Endothelial cell (in vitro differentiated cells): Measurements from ENCODE around the gene MYCBP2. TPM values are rescaled to one million over a fixed set of nuclear protein-coding genes. Genes with fewer than 3 reads are reported as not detected.

Experiments
- DNase-seq: peaks from one replicate; pipeline ENCODE4 v3.0.0; 2021; ENCODE audit warnings: low spot score
- H3K27ac Mint-ChIP-seq: one replicate; pipeline ENCODE4 v1.8.0; 2021; ENCODE audit warnings: mixed read lengths, inconsistent platforms; ENCODE audit not compliant: unreplicated experiment
- H3K27me3 Mint-ChIP-seq: one replicate; pipeline ENCODE4 v1.8.0; 2021; ENCODE audit warnings: mild to moderate bottlenecking, moderate library complexity, mixed read lengths, inconsistent platforms; ENCODE audit not compliant: unreplicated experiment
- H3K36me3 Mint-ChIP-seq: one replicate; pipeline ENCODE4 v1.8.0; 2021; ENCODE audit warnings: mild to moderate bottlenecking, low read depth, mixed read lengths, inconsistent platforms; ENCODE audit not compliant: unreplicated experiment
- H3K4me1 Mint-ChIP-seq: one replicate; pipeline ENCODE4 v1.8.0; 2021; ENCODE audit warnings: mild to moderate bottlenecking, mixed read lengths, inconsistent platforms; ENCODE audit not compliant: unreplicated experiment
- H3K4me3 Mint-ChIP-seq: one replicate; pipeline ENCODE4 v1.8.0; 2021; ENCODE audit warnings: mild to moderate bottlenecking, mixed read lengths, inconsistent platforms; ENCODE audit not compliant: unreplicated experiment
- H3K9me3 Mint-ChIP-seq: one replicate; pipeline ENCODE4 v1.8.0; 2021; ENCODE audit warnings: mixed read lengths, inconsistent platforms; ENCODE audit not compliant: unreplicated experiment
- total RNA-seq: library from RNA; stranded (reverse); fragmentation: NEBNext Ultra II Directional; extraction: Animal tissue kit (Norgen Biotek cat#: 25700); gene quantifications from one replicate; pipeline ENCODE4 v1.2.1, GENCODE V29; 2021; ENCODE audit not compliant: unreplicated experiment
- TF ChIP-seq, protein P1 (sequence below): fragments of 200-600 bp; sonication (generic); IDR thresholded peaks from one replicate; pipeline ENCODE4 v1.5.0; 2021; ENCODE audit warnings: antibody characterized with exemption; ENCODE audit not compliant: unreplicated experiment

Gene MYCBP2
- total RNA-seq, 1 donor from 2014 or later, result 94.7 TPM

GRCh38 chr13:77372275-77372674 is 45.4 kb upstream of the MYCBP2 start:
- no peak for DNase-seq
- H3K27ac Mint-ChIP-seq, result no peak overlapping the region
- TF ChIP-seq, protein P1, sequence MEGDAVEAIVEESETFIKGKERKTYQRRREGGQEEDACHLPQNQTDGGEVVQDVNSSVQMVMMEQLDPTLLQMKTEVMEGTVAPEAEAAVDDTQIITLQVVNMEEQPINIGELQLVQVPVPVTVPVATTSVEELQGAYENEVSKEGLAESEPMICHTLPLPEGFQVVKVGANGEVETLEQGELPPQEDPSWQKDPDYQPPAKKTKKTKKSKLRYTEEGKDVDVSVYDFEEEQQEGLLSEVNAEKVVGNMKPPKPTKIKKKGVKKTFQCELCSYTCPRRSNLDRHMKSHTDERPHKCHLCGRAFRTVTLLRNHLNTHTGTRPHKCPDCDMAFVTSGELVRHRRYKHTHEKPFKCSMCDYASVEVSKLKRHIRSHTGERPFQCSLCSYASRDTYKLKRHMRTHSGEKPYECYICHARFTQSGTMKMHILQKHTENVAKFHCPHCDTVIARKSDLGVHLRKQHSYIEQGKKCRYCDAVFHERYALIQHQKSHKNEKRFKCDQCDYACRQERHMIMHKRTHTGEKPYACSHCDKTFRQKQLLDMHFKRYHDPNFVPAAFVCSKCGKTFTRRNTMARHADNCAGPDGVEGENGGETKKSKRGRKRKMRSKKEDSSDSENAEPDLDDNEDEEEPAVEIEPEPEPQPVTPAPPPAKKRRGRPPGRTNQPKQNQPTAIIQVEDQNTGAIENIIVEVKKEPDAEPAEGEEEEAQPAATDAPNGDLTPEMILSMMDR, result no peak
- no peaks in the 10 kb centered on the region for H3K4me1 Mint-ChIP-seq
- H3K4me3 Mint-ChIP-seq, result no peak overlapping the region
- no peaks in the 10 kb centered on the region for H3K36me3 Mint-ChIP-seq
- H3K9me3 Mint-ChIP-seq, result no peaks in the 10 kb centered on the region
- H3K27me3 Mint-ChIP-seq, result no peaks in the 10 kb centered on the region

DNA sequence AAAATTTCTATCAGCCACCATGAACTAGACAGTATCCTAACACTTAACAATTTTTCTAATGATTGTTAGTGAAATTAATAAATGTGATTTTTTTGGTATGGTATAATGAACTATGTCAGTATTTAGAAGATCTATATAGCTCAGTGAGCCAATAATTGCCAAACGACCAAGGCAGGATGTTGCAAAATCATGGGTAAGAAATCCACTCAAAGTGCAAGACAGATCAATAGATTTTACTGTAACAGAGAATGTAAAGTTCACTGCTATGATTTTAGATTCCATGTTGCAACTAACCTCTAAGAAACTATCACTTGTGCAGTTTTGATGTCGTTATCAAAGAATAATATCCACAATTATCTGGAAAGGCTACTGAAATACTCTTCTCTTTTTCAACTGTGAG is 44.0 kb upstream of the MYCBP2 start:
- TF ChIP-seq, protein P1, result no peak
- no peaks in the 10 kb centered on the region for H3K27me3 Mint-ChIP-seq
- H3K4me1 Mint-ChIP-seq, result no peaks in the 10 kb centered on the region
- H3K36me3 Mint-ChIP-seq, result no peaks in the 10 kb centered on the region
- H3K4me3 Mint-ChIP-seq, result no peak overlapping the region
- no peak overlapping the region for H3K27ac Mint-ChIP-seq
- no peaks in the 10 kb centered on the region for H3K9me3 Mint-ChIP-seq
- no peak for DNase-seq

DNA sequence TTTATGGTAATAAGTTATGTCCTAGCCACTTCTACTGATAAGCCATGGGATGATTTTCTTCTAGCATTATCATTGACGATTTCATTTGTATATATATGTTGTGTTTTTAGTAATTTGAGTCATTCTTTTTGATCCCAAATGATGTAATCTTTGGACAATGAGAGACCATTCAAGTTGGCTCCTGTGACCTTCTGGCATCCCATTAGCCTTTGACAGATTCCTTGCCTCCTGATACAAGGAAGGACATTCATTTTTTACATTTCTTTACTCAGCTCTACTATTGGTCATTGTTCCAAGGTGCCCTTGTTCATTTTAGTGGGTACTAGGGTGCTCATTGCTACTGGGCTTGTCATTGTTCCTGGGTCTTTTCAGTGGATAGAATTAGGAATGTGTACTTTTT is 35.3 kb upstream of the MYCBP2 start:
- H3K9me3 Mint-ChIP-seq, result no peaks in the 10 kb centered on the region
- no peaks in the 10 kb centered on the region for H3K36me3 Mint-ChIP-seq
- TF ChIP-seq, protein P1, result no peak
- H3K27me3 Mint-ChIP-seq, result no peaks in the 10 kb centered on the region
- DNase-seq, result no peak
- no peaks in the 10 kb centered on the region for H3K4me1 Mint-ChIP-seq
- H3K27ac Mint-ChIP-seq, result no peak overlapping the region
- no peak overlapping the region for H3K4me3 Mint-ChIP-seq

DNA sequence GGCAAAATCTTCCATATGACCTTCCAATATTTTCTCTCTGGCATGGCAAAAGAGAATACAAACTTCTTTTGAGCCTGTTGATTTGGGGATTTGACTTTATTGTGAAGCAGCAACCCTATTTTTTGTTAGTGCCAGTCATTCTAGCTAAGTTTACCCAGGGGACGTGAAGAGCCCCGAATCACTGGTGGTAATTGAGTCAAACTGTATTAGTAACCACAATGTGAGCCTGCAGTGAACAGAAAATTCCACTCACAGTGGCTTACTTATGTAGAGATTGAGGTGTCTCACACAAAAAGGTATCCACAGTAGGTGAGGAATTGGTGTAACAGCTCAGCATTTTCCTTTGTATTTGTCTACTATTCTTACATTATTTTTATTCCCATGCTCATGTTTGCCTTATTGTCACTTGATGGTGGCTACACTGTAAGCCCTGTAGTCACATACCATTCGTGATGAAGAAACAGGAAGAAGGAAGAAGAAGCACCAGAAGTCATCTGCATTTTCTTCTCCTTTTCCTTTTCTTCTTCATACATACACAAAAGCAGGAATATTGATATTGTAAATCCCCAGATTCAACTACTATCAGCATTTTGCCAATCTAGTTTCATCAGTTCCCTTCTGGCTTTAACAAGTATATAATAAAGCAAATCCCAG is 33.3 kb upstream of the MYCBP2 start:
- H3K27ac Mint-ChIP-seq, result no peak overlapping the region
- no peaks in the 10 kb centered on the region for H3K4me1 Mint-ChIP-seq
- DNase-seq, result no peak
- H3K36me3 Mint-ChIP-seq, result no peaks in the 10 kb centered on the region
- H3K4me3 Mint-ChIP-seq, result no peak overlapping the region
- H3K27me3 Mint-ChIP-seq, result no peaks in the 10 kb centered on the region
- TF ChIP-seq, protein P1, result no peak
- H3K9me3 Mint-ChIP-seq, result no peaks in the 10 kb centered on the region

DNA sequence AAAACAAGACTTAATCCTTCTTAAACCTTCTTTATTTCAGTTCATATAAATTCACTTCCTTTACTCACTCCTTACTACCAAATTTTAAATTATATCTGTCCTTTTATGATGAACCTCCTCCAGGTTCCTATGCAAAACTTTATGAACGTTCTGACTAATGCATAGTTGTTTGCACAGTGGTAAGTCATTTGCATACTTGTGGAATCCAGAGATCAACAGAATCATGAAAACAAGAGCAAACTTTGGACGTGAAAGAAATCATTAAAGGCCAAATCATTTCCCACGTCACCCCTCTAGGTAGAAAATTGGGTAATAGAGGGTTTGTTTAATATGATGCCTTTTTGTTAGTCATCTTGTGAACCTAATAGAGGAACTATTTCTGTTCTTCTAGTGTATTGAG is 32.3 kb upstream of the MYCBP2 start:
- no peak for DNase-seq
- no peak overlapping the region for H3K27ac Mint-ChIP-seq
- no peaks in the 10 kb centered on the region for H3K9me3 Mint-ChIP-seq
- no peak overlapping the region for H3K4me3 Mint-ChIP-seq
- H3K27me3 Mint-ChIP-seq, result no peaks in the 10 kb centered on the region
- H3K36me3 Mint-ChIP-seq, result no peaks in the 10 kb centered on the region
- no peaks in the 10 kb centered on the region for H3K4me1 Mint-ChIP-seq
- TF ChIP-seq, protein P1, result no peak
